Measurements from ENCODE around the gene OLFM1.

- no peak for TF ChIP-seq POLR2A (IDR thresholded peaks at IDR 0.05)
- TF ChIP-seq, protein P1, sequence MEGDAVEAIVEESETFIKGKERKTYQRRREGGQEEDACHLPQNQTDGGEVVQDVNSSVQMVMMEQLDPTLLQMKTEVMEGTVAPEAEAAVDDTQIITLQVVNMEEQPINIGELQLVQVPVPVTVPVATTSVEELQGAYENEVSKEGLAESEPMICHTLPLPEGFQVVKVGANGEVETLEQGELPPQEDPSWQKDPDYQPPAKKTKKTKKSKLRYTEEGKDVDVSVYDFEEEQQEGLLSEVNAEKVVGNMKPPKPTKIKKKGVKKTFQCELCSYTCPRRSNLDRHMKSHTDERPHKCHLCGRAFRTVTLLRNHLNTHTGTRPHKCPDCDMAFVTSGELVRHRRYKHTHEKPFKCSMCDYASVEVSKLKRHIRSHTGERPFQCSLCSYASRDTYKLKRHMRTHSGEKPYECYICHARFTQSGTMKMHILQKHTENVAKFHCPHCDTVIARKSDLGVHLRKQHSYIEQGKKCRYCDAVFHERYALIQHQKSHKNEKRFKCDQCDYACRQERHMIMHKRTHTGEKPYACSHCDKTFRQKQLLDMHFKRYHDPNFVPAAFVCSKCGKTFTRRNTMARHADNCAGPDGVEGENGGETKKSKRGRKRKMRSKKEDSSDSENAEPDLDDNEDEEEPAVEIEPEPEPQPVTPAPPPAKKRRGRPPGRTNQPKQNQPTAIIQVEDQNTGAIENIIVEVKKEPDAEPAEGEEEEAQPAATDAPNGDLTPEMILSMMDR (IDR thresholded peaks at IDR 0.05) = no peak
Observed at GRCh38 chr9:135100725-135101410, 13.4 kb downstream of the OLFM1 start.

Data from uterus (tissue), 2 donors.